GM18870 (cell line): ENCODE results near the gene EXOC6B.

ENCODE experiments used
- ATAC-seq: cut with Tn5 transposase; IDR thresholded peaks from one replicate; pipeline ENCODE4 v1.9.1; 2021; ENCODE audit warnings: moderate library complexity; ENCODE audit not compliant: unreplicated experiment

EXOC6B gene

DNA sequence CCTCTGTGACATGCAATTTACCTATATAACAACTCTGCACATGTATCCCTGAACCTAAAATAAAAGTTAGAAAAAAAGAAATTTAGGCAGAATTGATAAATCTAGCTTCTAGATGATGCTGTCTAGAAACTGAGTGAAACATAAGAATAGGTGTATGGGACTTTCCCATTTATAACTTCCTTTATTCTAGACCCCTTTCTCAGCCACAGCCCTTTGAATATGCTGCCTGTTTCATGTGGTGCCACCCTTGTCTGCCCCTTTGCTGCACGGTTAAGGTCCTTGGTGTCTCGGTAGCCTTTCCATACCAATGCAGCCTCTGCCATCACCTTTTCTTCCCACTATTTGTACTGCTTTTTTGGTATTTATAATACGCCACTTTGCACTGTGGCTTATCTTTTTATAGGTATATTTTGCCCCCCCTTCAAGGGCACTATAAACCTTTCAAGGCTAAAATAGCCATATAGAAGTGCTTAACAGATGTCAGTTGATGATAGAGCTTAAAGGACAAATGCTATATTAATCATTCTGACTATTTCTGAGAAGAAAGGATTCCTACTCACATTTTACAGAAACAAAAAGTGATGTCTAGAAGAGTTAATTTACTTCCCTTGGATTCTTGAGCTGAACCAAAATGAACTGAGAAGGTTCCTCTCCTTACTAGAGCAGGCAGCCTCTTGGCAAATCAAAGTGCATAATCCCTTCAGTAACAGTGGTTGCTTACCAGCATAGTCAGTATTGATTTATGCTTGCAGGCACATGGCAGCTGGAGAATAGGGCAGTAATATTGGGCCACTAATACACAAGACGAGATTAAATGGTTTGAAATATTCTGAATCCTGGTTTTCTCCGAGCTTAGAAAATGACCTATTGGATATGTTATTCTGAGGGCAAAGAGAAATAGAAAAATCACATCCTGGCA is 590.1 kb downstream of the EXOC6B start:
- no peak for ATAC-seq

DNA sequence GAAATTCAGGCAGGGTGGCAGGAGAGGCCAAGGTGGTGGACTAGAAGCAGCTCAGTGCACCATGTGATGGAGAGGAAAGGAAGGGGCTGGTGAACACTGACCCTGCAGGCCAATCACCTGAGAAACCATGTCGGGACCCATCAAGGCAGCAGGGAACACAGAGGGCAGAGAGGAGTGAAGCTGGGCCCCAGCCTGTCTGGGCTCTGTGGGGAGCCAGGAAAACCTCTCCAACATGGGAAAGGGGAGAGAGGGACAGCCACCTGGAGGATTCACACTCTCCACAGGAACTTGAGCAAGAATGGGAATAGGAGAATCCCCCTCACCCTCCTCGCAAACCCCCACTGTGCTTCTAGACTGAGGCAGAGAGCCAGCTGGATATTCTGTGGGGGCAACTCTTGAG is 592.6 kb downstream of the EXOC6B start:
- no peak for ATAC-seq

DNA sequence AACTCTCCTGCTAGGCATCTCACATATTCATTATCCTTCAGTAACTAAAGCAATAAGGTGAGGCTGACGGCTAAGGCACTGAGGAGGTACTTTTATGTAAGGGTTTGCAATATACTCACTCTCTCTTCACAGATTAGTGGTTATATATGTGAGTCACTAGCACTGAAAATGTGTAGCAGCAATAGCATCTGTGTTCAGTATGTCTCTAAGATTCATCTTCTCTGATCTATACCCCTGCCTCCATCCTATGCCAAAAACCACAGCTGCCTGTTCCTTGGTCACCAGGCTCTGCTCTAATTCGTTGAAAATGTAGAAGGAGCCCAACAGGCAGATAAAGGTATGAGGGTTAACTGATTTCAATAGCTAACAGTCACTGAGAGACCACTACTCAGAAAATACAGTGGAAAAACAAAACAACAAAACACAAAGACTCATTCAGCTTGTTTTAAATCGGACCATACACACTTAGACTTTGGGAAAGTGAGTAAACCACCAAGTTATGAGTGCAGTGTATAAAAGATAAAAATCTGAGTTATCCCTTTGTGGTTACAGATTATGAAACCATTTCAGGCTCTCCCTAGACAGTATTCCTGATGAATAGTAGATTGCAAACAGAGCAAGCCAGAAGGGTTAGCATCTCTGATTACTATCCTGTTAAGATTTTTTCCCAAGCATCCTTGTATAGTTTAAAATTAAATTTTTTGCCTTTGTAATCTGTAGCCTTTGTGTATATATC is 602.8 kb downstream of the EXOC6B start:
- no peak for ATAC-seq

DNA sequence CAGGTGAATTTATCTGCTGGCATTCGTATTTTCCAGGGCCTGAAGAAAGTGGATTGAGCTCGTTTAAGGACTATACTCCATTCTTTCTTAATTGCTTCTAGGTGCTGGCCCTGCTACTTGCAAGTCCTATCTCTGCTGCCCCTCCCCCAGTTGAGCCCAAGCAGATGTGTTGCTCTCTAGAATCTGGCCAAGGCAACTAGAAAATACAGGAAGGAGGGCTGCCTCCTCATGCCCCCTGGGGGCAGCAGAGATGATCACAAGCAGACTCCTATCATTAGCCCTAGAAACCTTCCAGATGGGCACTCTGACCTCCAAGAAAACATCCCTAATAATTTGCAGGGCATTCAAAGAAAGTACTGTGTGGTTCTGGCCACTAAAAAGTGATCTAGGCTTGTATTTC is 605.7 kb downstream of the EXOC6B start:
- ATAC-seq, result no peak

DNA sequence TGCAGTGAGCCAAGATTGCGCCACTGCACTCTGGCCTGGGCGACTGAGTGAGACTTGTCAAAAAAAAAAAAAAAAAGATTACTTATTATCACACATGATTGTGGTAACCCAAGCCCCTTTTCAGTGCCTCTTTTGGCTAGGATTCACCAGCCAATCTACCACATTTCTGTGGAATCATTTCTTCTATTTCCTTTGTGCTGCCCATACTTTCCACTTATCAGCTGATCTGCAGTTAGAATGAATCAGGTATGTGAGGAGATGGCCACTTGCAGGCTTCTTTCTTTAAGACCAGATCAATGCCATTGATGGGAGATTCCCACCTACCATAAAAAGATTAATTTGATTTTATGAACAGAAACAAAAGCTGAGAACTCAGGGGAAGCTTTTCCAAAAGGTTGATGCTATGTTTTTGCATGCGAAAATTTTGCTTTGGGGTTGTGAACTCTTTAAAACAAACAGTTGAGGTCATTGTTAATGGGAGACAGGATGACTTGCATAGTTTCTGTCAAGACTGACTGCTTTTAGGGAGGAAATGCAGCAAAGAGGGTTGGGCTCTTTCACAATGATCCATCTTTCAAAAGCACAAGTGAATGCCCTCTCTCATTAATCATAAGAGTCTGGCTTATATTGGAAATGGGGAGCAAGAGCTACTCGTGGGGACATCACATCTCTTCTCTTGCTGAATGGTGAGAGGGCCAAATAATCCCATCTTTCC is 611.2 kb downstream of the EXOC6B start:
- no peak for ATAC-seq

DNA sequence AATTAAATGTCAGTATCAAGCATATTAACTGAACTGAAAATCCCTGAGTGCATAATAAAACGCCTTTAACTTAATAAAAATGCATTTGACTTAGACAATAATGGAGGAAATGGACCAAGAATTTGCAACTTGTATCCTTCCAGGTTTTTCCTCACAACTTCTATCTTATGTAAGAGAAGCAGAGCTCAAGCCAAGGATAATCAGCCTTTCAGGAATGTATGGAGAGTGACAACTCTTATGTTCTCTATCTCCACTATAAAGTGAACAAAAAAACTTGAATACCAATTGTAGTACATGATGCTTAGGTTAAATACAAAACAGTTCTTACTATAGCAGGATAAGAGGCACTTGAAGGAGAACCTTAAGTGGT is 613.4 kb downstream of the EXOC6B start:
- no peak for ATAC-seq

DNA sequence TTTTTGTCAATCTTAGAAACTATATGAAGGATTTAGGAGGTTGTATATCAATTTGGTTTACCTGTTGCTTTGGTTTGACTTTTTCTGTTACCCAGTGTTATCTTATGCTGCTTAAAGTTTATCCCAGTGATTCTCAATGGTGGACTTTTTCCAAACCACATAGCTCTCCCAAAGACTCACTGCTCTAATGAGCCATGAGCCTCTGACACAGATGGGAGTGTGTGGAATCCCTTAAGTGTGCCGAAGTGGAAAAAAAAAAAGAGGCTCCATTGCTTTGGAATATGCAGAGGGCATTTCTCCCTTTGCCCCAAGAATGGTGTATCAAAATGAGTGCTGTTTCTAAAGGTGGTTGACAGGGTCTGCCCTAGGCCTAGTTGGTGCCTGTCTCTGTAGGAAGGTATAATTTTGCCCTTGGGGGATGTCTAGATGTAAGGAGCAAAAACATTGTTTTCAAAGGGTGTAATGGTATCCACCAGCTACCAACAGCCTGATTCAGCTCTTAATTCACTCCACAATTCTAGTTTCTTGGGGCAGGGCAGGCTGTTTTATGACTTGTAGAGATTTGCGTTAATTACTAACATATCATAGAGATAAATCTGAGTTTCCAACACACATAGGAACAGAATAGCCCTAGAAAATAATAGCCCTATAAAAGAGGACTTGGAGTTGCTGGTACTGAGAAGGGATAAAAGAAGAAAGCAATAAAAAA is 613.9 kb downstream of the EXOC6B start:
- no peak for ATAC-seq

DNA sequence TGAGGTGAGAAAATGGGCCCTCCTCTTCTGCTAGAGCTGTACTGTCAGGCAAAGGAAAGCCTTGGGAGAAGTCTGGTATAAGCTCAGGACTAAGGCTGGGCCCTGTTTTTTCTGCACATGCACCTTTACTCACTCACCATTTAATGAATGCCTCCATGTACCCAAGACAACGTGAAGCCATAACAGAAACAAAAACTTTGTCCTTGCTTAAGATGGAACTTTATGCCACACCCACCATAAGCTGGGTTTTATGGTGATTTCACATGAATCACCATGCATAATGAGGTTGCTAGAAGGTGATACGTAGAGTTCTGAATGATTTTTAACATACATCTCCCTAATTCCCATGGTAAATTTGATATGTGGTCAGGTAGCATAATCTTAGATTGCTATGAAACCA is 614.5 kb downstream of the EXOC6B start:
- no peak for ATAC-seq

DNA sequence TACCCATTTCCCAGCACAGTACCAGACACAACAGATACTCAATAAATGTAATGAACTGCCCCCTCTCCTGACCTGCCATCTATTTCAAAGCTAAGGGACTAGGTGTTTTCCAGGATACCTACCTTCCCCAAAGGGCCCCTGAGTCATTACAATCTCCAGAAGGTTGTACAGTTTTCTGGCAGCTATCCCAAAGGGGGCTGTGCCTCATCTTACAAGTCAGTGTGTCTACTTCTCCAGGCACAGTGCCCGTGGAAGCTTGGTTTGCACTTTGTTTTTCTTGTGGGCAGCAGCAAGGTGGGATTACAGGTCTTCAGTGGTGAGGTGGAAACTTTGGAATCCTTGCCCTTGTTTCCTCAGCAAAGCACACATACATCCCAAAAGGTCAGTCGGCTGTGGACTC is 615.4 kb downstream of the EXOC6B start:
- ATAC-seq, result no peak

DNA sequence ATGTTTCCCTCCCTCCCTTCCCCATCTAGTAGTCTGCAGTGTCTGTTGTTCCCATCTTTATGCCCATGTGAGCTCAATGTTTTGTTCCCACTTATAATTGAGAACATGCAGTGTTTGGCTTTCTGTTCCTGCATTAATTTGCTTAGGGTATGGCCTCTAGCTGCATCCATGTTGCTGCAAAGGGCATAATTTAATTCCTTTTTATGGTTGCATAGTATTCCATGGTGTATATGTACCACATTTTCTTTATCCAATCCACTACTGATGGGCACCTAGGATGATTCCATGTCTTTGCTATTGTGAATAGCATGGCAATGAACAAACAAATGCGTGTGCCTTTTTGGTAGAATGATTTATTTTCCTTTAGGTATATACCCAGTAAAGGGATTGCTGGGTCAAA is 617.6 kb downstream of the EXOC6B start:
- no peak for ATAC-seq

DNA sequence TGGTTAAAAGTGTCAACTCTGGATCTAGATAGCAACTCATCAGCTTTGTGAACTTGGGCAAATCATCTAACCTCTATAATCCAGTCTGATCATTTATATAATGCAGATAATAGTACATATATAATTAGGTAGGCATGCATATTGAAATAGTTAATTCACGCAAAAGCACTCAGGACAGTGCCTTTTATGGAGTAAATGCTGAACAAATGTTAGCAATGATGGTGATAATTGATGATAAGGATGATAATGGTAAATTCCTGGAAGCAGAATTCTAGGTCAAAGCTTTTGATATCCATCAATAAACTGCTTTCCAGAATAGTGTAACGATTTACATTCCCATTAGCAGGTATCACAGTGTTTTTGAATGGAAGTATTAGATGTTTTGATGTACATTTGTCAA is 618.5 kb downstream of the EXOC6B start:
- ATAC-seq, result no peak

DNA sequence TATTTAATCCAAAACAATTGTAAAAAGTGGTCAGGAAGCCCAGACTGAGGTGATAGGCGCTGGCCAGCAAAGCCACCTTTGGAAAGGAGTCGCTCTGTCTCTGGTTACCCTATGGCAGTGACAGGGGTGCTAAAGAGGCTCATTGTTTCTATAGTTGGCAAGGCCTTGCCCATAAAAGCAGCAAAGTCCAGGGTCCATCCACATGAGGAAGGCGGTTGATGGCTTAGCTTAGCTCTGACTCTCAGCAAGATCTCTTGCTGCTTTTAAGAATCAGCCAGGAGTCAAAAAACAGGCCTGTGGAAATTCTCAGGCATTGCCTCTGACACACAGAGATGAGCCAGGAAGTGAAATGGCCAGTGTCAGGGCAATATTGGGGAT is 620.3 kb downstream of the EXOC6B start:
- ATAC-seq, result no peak

DNA sequence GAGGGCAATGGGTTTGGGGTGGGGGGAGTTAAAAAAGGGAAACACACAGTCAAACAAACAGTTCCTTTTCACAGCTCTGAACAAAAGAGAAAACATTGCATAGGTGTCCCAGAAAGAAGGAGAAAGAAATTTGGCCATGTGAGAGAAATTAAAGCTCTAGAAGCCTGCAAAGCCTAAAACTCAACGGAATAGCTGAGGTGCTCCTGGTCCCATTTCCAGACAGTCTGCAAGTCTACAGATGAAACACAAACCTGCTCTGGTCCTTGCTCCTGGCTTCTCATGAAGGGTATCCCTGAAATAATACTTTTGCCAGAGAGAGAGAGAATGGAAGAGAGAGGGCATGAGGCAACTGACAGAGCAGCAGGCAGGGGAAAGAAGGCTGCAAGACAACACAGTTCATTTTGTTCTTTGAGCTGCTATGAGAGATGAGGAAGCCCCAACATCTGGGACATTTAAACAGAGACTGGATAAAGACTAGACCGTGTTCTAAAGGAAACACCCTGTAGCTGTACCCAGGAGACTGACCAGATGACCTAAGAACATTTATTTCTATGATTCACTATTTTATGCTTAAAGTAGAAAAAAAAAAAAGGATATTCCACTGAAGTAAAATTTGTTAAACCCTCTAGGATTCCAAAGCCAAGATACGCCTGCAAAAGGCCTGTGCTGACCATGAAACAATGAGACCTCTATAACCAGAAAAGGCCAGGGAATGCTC is 620.9 kb downstream of the EXOC6B start:
- no peak for ATAC-seq

DNA sequence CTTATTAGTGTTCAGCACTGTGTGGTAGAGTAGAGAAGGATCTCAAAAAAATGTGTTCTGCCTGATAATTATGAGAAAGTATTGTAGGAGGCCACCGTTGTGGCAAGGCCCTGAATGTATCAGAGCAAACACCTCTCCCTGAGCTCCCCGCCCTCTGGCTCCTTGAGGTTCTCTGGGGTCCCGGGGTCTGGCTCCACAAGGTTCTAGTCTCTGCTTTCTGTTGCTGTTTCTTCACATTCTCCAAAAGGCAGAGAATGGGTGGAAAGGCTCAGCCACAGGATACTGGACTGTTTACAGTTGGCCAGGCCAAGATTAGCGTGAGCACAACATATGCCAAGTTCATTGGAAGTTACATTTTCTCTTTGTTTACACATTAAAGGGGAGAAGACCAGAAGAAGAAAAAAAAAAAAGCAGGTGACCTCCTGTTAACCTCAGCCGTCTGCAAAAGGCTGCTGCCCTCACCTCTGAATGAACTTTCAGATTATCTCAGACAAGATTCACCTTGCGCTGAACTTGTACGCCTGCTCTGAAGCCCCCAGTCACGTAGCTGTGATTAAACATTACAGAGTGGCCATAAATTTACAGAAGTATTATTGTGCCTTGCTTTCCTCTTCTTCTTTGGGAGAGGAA is 621.6 kb downstream of the EXOC6B start:
- ATAC-seq, result no peak

DNA sequence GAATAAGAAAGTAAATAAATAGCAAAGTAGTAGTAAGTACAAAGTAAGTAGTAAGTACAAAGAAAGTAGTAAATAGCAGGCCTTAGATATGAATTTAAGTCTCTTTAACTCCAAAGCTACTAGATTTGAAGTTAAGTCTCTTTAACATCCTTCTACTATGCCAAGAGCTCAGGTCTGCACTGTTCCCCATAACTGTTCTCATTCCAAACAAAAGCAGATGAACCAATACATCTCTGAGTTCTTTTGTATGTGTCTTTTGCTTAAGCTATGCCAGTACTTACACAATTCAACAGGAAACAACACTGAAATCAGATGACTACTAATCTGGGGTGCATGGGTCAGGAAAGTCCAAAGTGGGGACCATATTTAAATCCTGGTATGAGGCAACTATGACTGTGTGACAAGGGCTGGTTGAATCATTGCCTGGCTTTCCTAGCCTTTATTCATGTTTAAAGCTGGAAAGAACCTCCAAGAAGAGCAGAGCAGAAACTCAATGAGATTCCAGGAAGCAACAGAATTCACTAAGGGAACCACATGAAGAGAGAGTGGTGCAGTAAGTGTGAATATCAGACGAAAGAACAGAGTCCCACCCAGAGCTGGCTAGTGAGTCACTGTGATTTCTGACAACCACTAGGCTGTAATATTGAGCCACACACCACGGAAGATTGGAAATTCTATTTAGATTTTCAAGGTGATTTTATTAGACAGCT is 627.1 kb downstream of the EXOC6B start:
- no peak for ATAC-seq

DNA sequence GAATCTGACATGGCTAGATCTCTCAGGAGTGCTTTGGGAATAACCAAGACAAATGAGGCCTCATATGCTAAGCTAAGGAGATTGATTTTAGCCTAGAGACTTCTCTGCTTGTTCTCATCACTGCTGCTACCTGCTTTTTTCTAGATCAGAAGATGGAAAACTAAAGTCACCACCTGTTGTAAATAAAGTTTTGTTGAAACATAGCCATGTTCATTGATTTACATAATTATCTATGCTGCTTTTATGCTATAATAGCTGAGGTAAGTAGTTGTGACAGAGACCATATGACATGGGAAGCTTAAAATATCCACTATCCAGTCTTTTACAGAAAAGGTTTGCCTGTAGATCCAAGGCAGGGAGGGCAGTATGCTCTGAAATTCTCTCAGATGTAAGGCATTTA is 632.1 kb downstream of the EXOC6B start:
- ATAC-seq, result no peak

DNA sequence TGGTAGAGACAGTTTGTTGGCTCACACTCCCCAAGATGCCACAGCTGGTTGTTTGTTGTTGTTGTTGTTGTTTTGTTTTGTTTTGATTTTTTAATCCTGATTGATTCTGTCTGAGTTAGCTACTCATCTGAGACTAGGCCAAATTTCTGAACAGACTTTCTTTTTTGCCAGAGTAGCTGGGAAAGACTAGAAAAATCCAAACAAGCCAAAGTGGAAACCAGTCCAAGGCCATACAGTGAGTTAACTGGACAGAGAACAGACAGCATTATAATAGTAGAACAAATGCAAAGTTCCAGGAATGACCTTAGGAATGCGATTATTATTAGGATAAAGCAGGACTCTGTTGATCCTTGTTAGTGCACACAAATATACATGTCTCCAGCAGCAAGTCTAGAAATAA is 634.4 kb downstream of the EXOC6B start:
- ATAC-seq, result no peak

DNA sequence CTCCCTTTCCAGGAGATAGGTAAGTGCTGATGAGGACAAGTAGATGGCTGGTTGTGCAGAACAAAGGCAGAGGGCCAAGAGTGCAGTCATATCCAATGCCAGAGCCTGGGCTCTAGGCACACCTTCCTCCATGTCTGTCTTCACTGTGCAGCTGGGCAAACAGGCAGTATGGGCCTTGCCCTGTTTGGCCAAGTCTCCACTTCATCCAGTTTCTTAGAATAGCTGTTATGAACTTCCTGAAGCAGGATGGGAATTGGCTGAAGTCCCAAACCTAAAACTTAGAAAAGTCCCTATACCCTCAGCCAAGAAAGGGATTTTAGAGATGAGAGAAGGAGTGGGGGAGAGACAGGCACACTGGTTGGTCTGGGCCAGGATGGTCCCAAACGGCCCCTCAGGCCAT is 640.6 kb downstream of the EXOC6B start:
- ATAC-seq, result no peak

DNA sequence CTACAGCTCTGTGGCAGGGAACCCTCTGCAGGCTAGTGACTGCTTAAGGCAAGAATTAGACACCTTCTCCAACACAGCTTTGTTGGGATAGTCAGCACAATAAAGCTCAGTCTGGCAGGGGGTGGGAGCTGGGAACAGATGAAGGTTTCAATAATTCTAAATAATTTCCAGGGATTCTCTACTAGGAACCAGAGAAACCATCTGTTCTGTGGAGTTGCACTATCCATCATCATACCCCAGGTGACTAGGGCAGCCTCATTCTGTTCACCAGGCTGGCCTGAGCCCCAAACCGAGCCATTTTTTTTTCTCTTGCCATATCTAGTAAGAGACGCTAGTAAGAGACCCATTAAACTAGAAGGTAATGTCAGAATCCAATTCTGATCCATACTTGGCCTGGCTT is 642.4 kb downstream of the EXOC6B start:
- ATAC-seq, result no peak
